OCI-LY1 (cell line): Measurements from ENCODE around the gene OR10V1.

Source experiments
- H2AFZ ChIP-seq: fragments of 200-600 bp; sonication (generic), shearing (Covaris generic); 2 replicates; pipeline ENCODE4 v1.6.0; 2014; ENCODE audit warnings: antibody characterized with exemption, mild to moderate bottlenecking, low read length
- H3F3A ChIP-seq: fragments of 200-600 bp; sonication (generic), shearing (Covaris generic); 2 replicates; pipeline ENCODE4 v1.6.0; 2014; ENCODE audit warnings: mild to moderate bottlenecking, antibody characterized with exemption, low read length, moderate library complexity; ENCODE audit not compliant: insufficient read depth
- H3K27ac ChIP-seq: fragments of 200-600 bp; sonication (generic); 2 replicates; pipeline ENCODE4 v1.5.1; 2014; ENCODE audit warnings: low read length, mixed run types, mild to moderate bottlenecking, low read depth; ENCODE audit not compliant: poor library complexity, severe bottlenecking
- H3K27me3 ChIP-seq: fragments of 200-600 bp; sonication (generic); 2 replicates; pipeline ENCODE4 v1.6.0; 2014; ENCODE audit warnings: antibody characterized with exemption, mild to moderate bottlenecking, low read length, moderate library complexity; ENCODE audit not compliant: insufficient read depth
- H3K36me3 ChIP-seq: fragments of 200-600 bp; sonication (generic); 2 replicates; pipeline ENCODE4 v1.6.1; 2014; ENCODE audit warnings: mild to moderate bottlenecking, antibody characterized with exemption, low read length, moderate library complexity, mixed read lengths; ENCODE audit not compliant: insufficient read depth
- H3K4me1 ChIP-seq: fragments of 200-600 bp; sonication (generic); 2 replicates; pipeline ENCODE4 v1.5.1; 2014; ENCODE audit warnings: mild to moderate bottlenecking, low read length, moderate library complexity; ENCODE audit not compliant: insufficient read depth, severe bottlenecking
- H3K4me2 ChIP-seq: fragments of 200-600 bp; sonication (generic), shearing (Covaris generic); 2 replicates; pipeline ENCODE4 v1.6.1; 2014; ENCODE audit warnings: low read length
- H3K4me3 ChIP-seq: fragments of 200-600 bp; sonication (generic); 2 replicates; pipeline ENCODE4 v1.5.1; 2014; ENCODE audit warnings: low read length, low read depth, mild to moderate bottlenecking, mixed read lengths; ENCODE audit not compliant: poor library complexity, severe bottlenecking
- H3K79me2 ChIP-seq: fragments of 200-600 bp; shearing (Covaris generic); 2 replicates; pipeline ENCODE4 v1.6.1; 2016; ENCODE audit warnings: mixed run types, low read length, mixed read lengths; ENCODE audit not compliant: insufficient read depth
- H3K9ac ChIP-seq: fragments of 200-600 bp; sonication (generic), shearing (Covaris generic); 2 replicates; pipeline ENCODE4 v1.6.1; 2014; ENCODE audit warnings: mild to moderate bottlenecking, low read length, mixed read lengths
- H3K9me2 ChIP-seq: fragments of 200-600 bp; sonication (generic), shearing (Covaris generic); 2 replicates; pipeline ENCODE4 v1.6.1; 2014; ENCODE audit warnings: low read depth, mild to moderate bottlenecking, low read length, mixed read lengths
- H3K9me3 ChIP-seq: fragments of 200-600 bp; shearing (Covaris generic); 2 replicates; pipeline ENCODE4 v1.6.1; 2014; ENCODE audit warnings: low read length, mixed read lengths
- H4K20me1 ChIP-seq: fragments of 200-600 bp; sonication (generic), shearing (Covaris generic); 2 replicates; pipeline ENCODE4 v1.6.0; 2016; ENCODE audit warnings: mild to moderate bottlenecking, low read length; ENCODE audit not compliant: insufficient read depth
- CTCF ChIP-seq: fragments of 200-600 bp; sonication (generic), shearing (Covaris generic); IDR thresholded peaks from 2 replicates; pipeline ENCODE4 v1.5.1; 2017; ENCODE audit warnings: mild to moderate bottlenecking, antibody characterized with exemption, low read length, moderate library complexity, mixed read lengths
- EZH2 ChIP-seq: fragments of 200-600 bp; sonication (generic), shearing (Covaris generic); IDR thresholded peaks from 2 replicates; pipeline ENCODE4 v1.8.0; 2017; ENCODE audit warnings: borderline replicate concordance, mixed run types, mild to moderate bottlenecking, antibody characterized with exemption, low read length, moderate library complexity, mixed read lengths

The OR10V1 gene

GRCh38 chr11:59668188-59668949, 45.3 kb downstream of the OR10V1 start:
- Histone ChIP-seq H3F3A (no peaks in the 10 kb centered on the region), H3K9me2 (no peaks in the 10 kb centered on the region), H3K4me1 (peaks cover 21% of the 10 kb centered on the region), H3K9me3 (no peaks in the 10 kb centered on the region), H2AFZ (no peak overlapping the region), H3K36me3 (peaks cover 37% of the 10 kb centered on the region), H4K20me1 (no peaks in the 10 kb centered on the region), H3K4me2 (peak overlapping the region; percentile 100), H3K27ac (peak overlapping the region; percentile 52), H3K27me3 (no peaks in the 10 kb centered on the region), H3K4me3 (peak overlapping the region; percentile 97), H3K9ac (peak overlapping the region; percentile 96), H3K79me2 (peaks cover 17% of the 10 kb centered on the region)
- TF ChIP-seq CTCF, result no peak

- no peaks in the 10 kb centered on the region for H4K20me1 ChIP-seq
- H3K9me2 ChIP-seq, result no peaks in the 10 kb centered on the region
- H3K36me3 ChIP-seq, result peaks cover 43% of the 10 kb centered on the region
- H3K4me3 ChIP-seq, result peak overlapping the region; percentile 97
- peaks cover 21% of the 10 kb centered on the region for H3K4me1 ChIP-seq
- H3K9me3 ChIP-seq, result no peaks in the 10 kb centered on the region
- H3K27me3 ChIP-seq, result no peaks in the 10 kb centered on the region
- no peaks in the 10 kb centered on the region for H3F3A ChIP-seq
- TF ChIP-seq CTCF (no peak), EZH2 (no peak)
- peak overlapping the region; percentile 100 for H3K4me2 ChIP-seq
- H3K9ac ChIP-seq, result peak overlapping the region; percentile 96
- H3K27ac ChIP-seq, result peak overlapping the region; percentile 52
- H3K79me2 ChIP-seq, result peaks cover 17% of the 10 kb centered on the region
- H2AFZ ChIP-seq, result no peak overlapping the region
These were observed 45.8 kb downstream of the OR10V1 start for GRCh38 chr11:59667812-59668187.

GRCh38 chr11:59666969-59667368, 46.7 kb downstream of the OR10V1 start:
- Histone ChIP-seq H4K20me1 (no peaks in the 10 kb centered on the region), H3K27me3 (no peaks in the 10 kb centered on the region), H3K9me3 (no peaks in the 10 kb centered on the region), H3K9me2 (no peaks in the 10 kb centered on the region), H3K4me2 (peak overlapping the region; percentile 100; the same call in 1 of the 2 replicates), H3K9ac (no peak overlapping the region), H3K4me1 (peaks cover 21% of the 10 kb centered on the region), H3F3A (no peaks in the 10 kb centered on the region), H3K27ac (no peak overlapping the region), H2AFZ (no peak overlapping the region), H3K79me2 (peaks cover 21% of the 10 kb centered on the region), H3K4me3 (no peak overlapping the region), H3K36me3 (peaks cover 51% of the 10 kb centered on the region)
- TF ChIP-seq CTCF (no peak), EZH2 (no peak)
